ENCODE results near the gene CSGALNACT2. TPM values are rescaled to one million over a fixed set of nuclear protein-coding genes. Genes with fewer than 3 reads are reported as not detected.
A peak's percentile ranks its signal among the peaks of the same experiment; 100 is the strongest.

The CSGALNACT2 gene
- total and polyA plus RNA-seq, 10 of the 15 experiments (the other 5 are each of a cell fraction or from before 2014, with no cell fraction given), result 2.5 to 12.6 (median 8.7) TPM

DNA sequence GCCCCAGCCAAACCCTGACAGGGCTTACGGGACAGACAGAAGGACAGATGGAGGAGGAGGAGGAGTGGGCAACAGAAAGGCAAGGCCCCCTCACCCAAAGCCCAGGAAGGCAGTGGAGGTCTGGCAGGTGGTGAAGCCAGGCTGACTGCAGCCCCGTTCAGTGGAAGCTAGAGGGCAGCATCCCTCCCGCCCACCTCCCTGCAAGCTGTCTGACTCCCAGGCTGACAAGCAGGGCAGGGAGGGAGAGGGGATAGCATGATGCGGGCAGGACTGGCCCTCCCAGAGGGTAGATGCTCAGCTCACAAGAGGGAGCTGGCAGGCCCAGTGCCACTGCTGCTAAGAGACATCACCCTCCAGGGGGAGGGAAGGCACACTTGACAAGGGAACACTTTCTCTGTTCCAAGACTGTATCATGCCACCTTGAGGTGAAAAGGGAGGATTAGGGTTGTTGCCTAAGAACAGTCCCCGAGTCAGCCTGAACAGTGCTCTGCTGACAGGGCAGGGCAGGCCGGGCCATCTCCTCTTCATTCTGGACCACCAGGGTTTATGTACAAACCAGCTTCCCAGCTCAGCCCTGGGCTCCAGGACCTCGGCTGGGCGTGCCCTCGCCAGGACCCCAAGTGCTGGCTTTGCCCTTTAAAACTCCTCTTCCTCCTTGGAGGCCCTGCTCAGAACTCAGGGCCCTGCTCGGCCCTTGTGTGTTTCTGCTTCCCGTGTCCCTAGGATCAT, 66.9 kb downstream of the CSGALNACT2 start (continued):
- TF ChIP-seq, protein P1, sequence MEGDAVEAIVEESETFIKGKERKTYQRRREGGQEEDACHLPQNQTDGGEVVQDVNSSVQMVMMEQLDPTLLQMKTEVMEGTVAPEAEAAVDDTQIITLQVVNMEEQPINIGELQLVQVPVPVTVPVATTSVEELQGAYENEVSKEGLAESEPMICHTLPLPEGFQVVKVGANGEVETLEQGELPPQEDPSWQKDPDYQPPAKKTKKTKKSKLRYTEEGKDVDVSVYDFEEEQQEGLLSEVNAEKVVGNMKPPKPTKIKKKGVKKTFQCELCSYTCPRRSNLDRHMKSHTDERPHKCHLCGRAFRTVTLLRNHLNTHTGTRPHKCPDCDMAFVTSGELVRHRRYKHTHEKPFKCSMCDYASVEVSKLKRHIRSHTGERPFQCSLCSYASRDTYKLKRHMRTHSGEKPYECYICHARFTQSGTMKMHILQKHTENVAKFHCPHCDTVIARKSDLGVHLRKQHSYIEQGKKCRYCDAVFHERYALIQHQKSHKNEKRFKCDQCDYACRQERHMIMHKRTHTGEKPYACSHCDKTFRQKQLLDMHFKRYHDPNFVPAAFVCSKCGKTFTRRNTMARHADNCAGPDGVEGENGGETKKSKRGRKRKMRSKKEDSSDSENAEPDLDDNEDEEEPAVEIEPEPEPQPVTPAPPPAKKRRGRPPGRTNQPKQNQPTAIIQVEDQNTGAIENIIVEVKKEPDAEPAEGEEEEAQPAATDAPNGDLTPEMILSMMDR (IDR thresholded peaks at IDR 0.05 in 2 of 3, conservative IDR thresholded peaks at IDR 0.05 in 1 of 3; ENCODE audit: control insufficient read depth in 2 of 3, extremely low read depth in 1 of 3, insufficient read depth in 1 of 3, low read depth in 3 of 3, low read length in 3 of 3), result peak; percentile 76 to 93 (median 88)
- no peak for TF ChIP-seq RFX5 (IDR thresholded peaks at IDR 0.05; ENCODE audit: low read depth, low read length)
- TF ChIP-seq SMC3 (IDR thresholded peaks at IDR 0.05; ENCODE audit: borderline replicate concordance, low read length), result peak; percentile 53; the same call in 1 of the 2 replicates
- no peak for TF ChIP-seq CEBPB (IDR thresholded peaks at IDR 0.05; ENCODE audit: borderline replicate concordance in 1 of 2, low read depth in 2 of 2, low read length in 2 of 2)
- TF ChIP-seq IKZF2 (IDR thresholded peaks at IDR 0.05), result no peak
- TF ChIP-seq, protein P2, sequence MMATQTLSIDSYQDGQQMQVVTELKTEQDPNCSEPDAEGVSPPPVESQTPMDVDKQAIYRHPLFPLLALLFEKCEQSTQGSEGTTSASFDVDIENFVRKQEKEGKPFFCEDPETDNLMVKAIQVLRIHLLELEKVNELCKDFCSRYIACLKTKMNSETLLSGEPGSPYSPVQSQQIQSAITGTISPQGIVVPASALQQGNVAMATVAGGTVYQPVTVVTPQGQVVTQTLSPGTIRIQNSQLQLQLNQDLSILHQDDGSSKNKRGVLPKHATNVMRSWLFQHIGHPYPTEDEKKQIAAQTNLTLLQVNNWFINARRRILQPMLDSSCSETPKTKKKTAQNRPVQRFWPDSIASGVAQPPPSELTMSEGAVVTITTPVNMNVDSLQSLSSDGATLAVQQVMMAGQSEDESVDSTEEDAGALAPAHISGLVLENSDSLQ (IDR thresholded peaks at IDR 0.05), result peak; percentile 48; the same call in 1 of the 2 replicates
- TF ChIP-seq, protein P3, sequence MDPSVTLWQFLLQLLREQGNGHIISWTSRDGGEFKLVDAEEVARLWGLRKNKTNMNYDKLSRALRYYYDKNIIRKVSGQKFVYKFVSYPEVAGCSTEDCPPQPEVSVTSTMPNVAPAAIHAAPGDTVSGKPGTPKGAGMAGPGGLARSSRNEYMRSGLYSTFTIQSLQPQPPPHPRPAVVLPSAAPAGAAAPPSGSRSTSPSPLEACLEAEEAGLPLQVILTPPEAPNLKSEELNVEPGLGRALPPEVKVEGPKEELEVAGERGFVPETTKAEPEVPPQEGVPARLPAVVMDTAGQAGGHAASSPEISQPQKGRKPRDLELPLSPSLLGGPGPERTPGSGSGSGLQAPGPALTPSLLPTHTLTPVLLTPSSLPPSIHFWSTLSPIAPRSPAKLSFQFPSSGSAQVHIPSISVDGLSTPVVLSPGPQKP (IDR thresholded peaks at IDR 0.05; ENCODE audit: low read depth, low read length), result no peak
- no peak for TF ChIP-seq HDAC6 (IDR thresholded peaks at IDR 0.05; ENCODE audit: unreplicated experiment)
- no peak for TF ChIP-seq CBFB (IDR thresholded peaks at IDR 0.05; ENCODE audit: low read depth)
- TF ChIP-seq RAD21 (IDR thresholded peaks at IDR 0.05; ENCODE audit: insufficient read depth, low read depth, low read length), result peak; percentile 50
- no peak for TF ChIP-seq SMARCA5 (IDR thresholded peaks at IDR 0.05)
- TF ChIP-seq SPI1 (IDR thresholded peaks at IDR 0.05; ENCODE audit: borderline replicate concordance, insufficient read depth, low read depth, low read length), result no peak
- no peak for TF ChIP-seq BHLHE40 (IDR thresholded peaks at IDR 0.05; ENCODE audit: borderline replicate concordance in 1 of 2, low read depth in 2 of 2, low read length in 1 of 2)
- no peak for TF ChIP-seq CBX3 (IDR thresholded peaks at IDR 0.05; ENCODE audit: borderline replicate concordance, low read depth)
- 0 out of 2 replicates have a peak, but pooled peaks have one; percentile 27 for TF ChIP-seq TCF3 (IDR thresholded peaks at IDR 0.05; ENCODE audit: borderline replicate concordance, insufficient read depth, low read depth, low read length)
- TF ChIP-seq ZNF622 (IDR thresholded peaks at IDR 0.05), result no peak
- no peak for TF ChIP-seq NRF1 (conservative IDR thresholded peaks at IDR 0.05; ENCODE audit: low read depth, low read length)
- no peak for TF ChIP-seq SIX5 (IDR thresholded peaks at IDR 0.05; ENCODE audit: low read depth, low read length, severe bottlenecking)
- TF ChIP-seq HCFC1 (IDR thresholded peaks at IDR 0.05; ENCODE audit: low read length), result no peak
- TF ChIP-seq SIN3A (IDR thresholded peaks at IDR 0.05; ENCODE audit: low read depth, low read length), result no peak
- no peak for TF ChIP-seq ZSCAN29 (IDR thresholded peaks at IDR 0.05)
- TF ChIP-seq, protein P4, sequence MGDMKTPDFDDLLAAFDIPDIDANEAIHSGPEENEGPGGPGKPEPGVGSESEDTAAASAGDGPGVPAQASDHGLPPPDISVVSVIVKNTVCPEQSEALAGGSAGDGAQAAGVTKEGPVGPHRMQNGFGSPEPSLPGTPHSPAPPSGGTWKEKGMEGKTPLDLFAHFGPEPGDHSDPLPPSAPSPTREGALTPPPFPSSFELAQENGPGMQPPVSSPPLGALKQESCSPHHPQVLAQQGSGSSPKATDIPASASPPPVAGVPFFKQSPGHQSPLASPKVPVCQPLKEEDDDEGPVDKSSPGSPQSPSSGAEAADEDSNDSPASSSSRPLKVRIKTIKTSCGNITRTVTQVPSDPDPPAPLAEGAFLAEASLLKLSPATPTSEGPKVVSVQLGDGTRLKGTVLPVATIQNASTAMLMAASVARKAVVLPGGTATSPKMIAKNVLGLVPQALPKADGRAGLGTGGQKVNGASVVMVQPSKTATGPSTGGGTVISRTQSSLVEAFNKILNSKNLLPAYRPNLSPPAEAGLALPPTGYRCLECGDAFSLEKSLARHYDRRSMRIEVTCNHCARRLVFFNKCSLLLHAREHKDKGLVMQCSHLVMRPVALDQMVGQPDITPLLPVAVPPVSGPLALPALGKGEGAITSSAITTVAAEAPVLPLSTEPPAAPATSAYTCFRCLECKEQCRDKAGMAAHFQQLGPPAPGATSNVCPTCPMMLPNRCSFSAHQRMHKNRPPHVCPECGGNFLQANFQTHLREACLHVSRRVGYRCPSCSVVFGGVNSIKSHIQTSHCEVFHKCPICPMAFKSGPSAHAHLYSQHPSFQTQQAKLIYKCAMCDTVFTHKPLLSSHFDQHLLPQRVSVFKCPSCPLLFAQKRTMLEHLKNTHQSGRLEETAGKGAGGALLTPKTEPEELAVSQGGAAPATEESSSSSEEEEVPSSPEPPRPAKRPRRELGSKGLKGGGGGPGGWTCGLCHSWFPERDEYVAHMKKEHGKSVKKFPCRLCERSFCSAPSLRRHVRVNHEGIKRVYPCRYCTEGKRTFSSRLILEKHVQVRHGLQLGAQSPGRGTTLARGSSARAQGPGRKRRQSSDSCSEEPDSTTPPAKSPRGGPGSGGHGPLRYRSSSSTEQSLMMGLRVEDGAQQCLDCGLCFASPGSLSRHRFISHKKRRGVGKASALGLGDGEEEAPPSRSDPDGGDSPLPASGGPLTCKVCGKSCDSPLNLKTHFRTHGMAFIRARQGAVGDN (IDR thresholded peaks at IDR 0.05), result no peak
